Activated naive CD8-positive, alpha-beta T cell treated with anti-CD3 and anti-CD28 coated beads for 36 hours (primary cell): ENCODE data around the gene NUDT8. TPM values are rescaled to one million over a fixed set of nuclear protein-coding genes. Genes with fewer than 3 reads are reported as not detected.

Source experiments
- DNase-seq: peaks from one replicate; pipeline ENCODE4 v3.0.0; 2021
- H3K27ac Mint-ChIP-seq: one replicate; pipeline ENCODE4 v1.8.0; 2022; ENCODE audit warnings: mild to moderate bottlenecking, moderate library complexity, mixed read lengths
- H3K27me3 Mint-ChIP-seq: one replicate; pipeline ENCODE4 v1.8.0; 2022; ENCODE audit warnings: mild to moderate bottlenecking, mixed read lengths
- H3K36me3 Mint-ChIP-seq: one replicate; pipeline ENCODE4 v1.8.0; 2021; ENCODE audit warnings: mild to moderate bottlenecking, mixed read lengths
- H3K4me1 Mint-ChIP-seq: one replicate; pipeline ENCODE4 v1.8.0; 2021; ENCODE audit warnings: mixed read lengths
- H3K4me3 Mint-ChIP-seq: one replicate; pipeline ENCODE4 v1.8.0; 2022; ENCODE audit warnings: mild to moderate bottlenecking, moderate library complexity, mixed read lengths
- H3K9me3 Mint-ChIP-seq: one replicate; pipeline ENCODE4 v1.8.0; 2022; ENCODE audit warnings: mixed read lengths
- total RNA-seq, 2 experiments: library from RNA; stranded (reverse); gene quantifications; one replicate each; pipeline ENCODE4 v1.2.3, GENCODE V29; 2021

Gene NUDT8
- total RNA-seq, 2 experiments from 2014 or later = 30.2 to 31.0 TPM

- Mint-ChIP-seq H3K9me3 (peaks cover 8% of the 10 kb centered on the region), H3K36me3 (peaks cover 43% of the 10 kb centered on the region), H3K27ac (no peak overlapping the region), H3K4me1 (peaks cover 33% of the 10 kb centered on the region), H3K27me3 (peaks cover 3% of the 10 kb centered on the region), H3K4me3 (no peak overlapping the region)
- no peak for DNase-seq
Measured at GRCh38 chr11:67586568-67587250, 43.0 kb downstream of the NUDT8 start.

DNA sequence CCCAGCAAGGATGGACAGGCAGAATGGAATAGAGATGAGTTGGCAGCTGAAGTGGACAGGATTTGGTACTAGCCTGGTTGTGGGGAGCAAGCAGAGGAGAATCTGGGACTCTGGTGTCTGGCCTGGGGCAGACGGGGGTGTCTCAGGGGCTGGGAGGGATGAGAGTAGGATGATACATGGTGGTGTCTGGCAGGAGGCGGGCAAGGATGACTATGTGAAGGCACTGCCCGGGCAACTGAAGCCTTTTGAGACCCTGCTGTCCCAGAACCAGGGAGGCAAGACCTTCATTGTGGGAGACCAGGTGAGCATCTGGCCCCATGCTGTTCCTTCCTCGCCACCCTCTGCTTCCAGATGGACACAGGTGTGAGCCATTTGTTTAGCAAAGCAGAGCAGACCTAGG lies 43.8 kb downstream of the NUDT8 start:
- peak overlapping the region; percentile 86 for H3K4me3 Mint-ChIP-seq
- no peak for DNase-seq
- H3K27me3 Mint-ChIP-seq = peaks cover 8% of the 10 kb centered on the region
- peak overlapping the region; percentile 46 for H3K27ac Mint-ChIP-seq
- peaks cover 33% of the 10 kb centered on the region for H3K4me1 Mint-ChIP-seq
- peaks cover 43% of the 10 kb centered on the region for H3K36me3 Mint-ChIP-seq
- H3K9me3 Mint-ChIP-seq = peaks cover 8% of the 10 kb centered on the region

DNA sequence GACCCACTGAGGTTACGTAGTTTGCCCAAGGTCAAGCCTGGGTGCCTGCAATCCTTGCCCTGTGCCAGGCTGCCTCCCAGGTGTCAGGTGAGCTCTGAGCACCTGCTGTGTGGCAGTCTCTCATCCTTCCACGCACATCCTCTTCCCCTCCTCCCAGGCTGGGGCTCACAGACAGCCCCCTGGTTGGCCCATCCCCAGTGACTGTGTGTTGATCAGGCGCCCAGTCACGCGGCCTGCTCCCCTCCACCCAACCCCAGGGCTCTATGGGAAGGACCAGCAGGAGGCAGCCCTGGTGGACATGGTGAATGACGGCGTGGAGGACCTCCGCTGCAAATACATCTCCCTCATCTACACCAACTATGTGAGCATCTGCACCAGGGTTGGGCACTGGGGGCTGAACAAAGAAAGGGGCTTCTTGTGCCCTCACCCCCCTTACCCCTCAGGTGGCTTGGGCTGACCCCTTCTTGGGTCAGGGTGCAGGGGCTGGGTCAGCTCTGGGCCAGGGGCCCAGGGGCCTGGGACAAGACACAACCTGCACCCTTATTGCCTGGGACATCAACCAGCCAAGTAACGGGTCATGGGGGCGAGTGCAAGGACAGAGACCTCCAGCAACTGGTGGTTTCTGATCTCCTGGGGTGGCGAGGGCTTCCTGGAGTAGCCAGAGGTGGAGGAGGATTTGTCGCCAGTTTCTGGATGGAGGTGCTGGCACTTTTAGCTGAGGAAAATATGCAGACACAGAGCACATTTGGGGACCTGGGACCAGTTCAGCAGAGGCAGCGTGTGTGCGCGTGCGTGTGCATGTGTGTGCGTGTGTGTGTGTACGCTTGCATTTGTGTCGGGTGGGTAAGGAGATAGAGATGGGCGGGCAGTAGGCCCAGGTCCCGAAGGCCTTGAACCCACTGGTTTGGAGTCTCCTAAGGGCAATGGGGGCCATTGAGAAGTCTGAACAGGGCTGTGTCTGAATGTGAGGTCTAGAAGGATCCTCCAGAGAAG lies 44.6 kb downstream of the NUDT8 start:
- Mint-ChIP-seq H3K36me3 (peaks cover 43% of the 10 kb centered on the region), H3K27me3 (peaks cover 13% of the 10 kb centered on the region)
- DNase-seq = no peak

DNA sequence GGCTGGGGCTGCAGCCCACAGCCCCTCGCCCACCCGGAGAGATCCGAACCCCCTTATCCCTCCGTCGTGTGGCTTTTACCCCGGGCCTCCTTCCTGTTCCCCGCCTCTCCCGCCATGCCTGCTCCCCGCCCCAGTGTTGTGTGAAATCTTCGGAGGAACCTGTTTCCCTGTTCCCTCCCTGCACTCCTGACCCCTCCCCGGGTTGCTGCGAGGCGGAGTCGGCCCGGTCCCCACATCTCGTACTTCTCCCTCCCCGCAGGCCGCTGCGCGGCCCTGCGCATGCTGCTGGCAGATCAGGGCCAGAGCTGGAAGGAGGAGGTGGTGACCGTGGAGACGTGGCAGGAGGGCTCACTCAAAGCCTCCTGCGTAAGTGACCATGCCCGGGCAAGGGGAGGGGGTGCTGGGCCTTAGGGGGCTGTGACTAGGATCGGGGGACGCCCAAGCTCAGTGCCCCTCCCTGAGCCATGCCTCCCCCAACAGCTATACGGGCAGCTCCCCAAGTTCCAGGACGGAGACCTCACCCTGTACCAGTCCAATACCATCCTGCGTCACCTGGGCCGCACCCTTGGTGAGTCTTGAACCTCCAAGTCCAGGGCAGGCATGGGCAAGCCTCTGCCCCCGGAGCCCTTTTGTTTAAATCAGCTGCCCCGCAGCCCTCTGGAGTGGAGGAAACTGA lies 45.4 kb downstream of the NUDT8 start:
- DNase-seq = peak; percentile 40
- Mint-ChIP-seq H3K4me1 (peaks cover 40% of the 10 kb centered on the region), H3K4me3 (peak overlapping the region; percentile 86), H3K27ac (peak overlapping the region; percentile 72), H3K9me3 (peaks cover 8% of the 10 kb centered on the region), H3K27me3 (peaks cover 20% of the 10 kb centered on the region), H3K36me3 (peaks cover 43% of the 10 kb centered on the region)

More for the DNA sequence above, 44.6 kb downstream of the NUDT8 start:
- Mint-ChIP-seq H3K27ac (peak overlapping the region; percentile 72), H3K9me3 (peaks cover 8% of the 10 kb centered on the region), H3K4me1 (peaks cover 33% of the 10 kb centered on the region), H3K4me3 (peak overlapping the region; percentile 86)

DNA sequence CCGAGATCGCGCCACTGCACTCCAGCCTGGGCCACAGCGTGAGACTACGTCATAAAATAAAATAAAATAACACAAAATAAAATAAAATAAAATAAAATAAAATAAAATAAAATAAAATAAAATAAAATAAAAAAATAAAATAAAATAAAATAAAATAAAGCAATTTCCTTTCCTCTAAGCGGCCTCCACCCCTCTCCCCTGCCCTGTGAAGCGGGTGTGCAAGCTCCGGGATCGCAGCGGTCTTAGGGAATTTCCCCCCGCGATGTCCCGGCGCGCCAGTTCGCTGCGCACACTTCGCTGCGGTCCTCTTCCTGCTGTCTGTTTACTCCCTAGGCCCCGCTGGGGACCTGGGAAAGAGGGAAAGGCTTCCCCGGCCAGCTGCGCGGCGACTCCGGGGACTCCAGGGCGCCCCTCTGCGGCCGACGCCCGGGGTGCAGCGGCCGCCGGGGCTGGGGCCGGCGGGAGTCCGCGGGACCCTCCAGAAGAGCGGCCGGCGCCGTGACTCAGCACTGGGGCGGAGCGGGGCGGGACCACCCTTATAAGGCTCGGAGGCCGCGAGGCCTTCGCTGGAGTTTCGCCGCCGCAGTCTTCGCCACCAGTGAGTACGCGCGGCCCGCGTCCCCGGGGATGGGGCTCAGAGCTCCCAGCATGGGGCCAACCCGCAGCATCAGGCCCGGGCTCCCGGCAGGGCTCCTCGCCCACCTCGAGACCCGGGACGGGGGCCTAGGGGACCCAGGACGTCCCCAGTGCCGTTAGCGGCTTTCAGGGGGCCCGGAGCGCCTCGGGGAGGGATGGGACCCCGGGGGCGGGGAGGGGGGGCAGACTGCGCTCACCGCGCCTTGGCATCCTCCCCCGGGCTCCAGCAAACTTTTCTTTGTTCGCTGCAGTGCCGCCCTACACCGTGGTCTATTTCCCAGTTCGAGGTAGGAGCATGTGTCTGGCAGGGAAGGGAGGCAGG lies 46.2 kb downstream of the NUDT8 start, which contains the start of gene GSTP1:
Gene GSTP1, plus strand, starts transcription at position 566 of the 958 bp plus-strand sequence. Its CDS starts 32 bp downstream, at position 598.
- Mint-ChIP-seq H3K27me3 (peaks cover 24% of the 10 kb centered on the region), H3K4me3 (peak within 1 kb of the TSS; percentile 88), H3K36me3 (peaks cover 43% of the 10 kb centered on the region), H3K9me3 (peaks cover 8% of the 10 kb centered on the region), H3K4me1 (peaks cover 43% of the 10 kb centered on the region), H3K27ac (peak within 1 kb of the TSS; percentile 86)
- DNase-seq = peak; percentile 89

DNA sequence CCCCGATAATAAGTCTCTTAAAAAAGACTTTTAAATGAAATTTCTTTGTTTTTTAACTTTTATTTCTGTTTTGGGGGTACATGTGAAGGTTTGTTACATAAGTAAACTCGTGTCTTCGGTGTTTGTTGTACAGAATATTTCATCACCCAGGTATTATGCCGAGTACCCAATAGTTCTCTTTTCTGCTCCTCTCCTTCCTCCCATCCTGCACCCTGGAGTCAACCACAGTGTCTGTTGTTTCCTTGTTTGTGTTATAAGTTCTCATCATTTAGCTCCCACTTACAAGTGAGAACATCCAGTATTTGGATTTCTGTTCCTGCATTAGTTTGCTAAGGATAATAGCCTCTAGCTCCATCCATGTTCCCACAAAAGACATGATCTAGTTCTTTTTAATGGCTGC lies 47.7 kb downstream of the NUDT8 start:
- peak overlapping the region; percentile 77 for H3K4me3 Mint-ChIP-seq
- H3K36me3 Mint-ChIP-seq = peaks cover 29% of the 10 kb centered on the region
- no peak overlapping the region for H3K27ac Mint-ChIP-seq
- DNase-seq = no peak
- H3K4me1 Mint-ChIP-seq = peaks cover 39% of the 10 kb centered on the region
- peaks cover 5% of the 10 kb centered on the region for H3K9me3 Mint-ChIP-seq
- peaks cover 33% of the 10 kb centered on the region for H3K27me3 Mint-ChIP-seq

GRCh38 chr11:67581469-67581868 lies 48.3 kb downstream of the NUDT8 start:
- DNase-seq = no peak
- H3K36me3 Mint-ChIP-seq = peaks cover 23% of the 10 kb centered on the region
- H3K4me3 Mint-ChIP-seq = no peak overlapping the region
- H3K4me1 Mint-ChIP-seq = peaks cover 33% of the 10 kb centered on the region
- H3K27ac Mint-ChIP-seq = no peak overlapping the region
- H3K27me3 Mint-ChIP-seq = peaks cover 37% of the 10 kb centered on the region
- no peaks in the 10 kb centered on the region for H3K9me3 Mint-ChIP-seq

GRCh38 chr11:67577951-67578350 lies 51.8 kb downstream of the NUDT8 start:
- H3K36me3 Mint-ChIP-seq = no peaks in the 10 kb centered on the region
- H3K27me3 Mint-ChIP-seq = peaks cover 60% of the 10 kb centered on the region
- no peak overlapping the region for H3K27ac Mint-ChIP-seq
- H3K4me1 Mint-ChIP-seq = peaks cover 19% of the 10 kb centered on the region
- H3K4me3 Mint-ChIP-seq = no peak overlapping the region
- no peak for DNase-seq
- H3K9me3 Mint-ChIP-seq = no peaks in the 10 kb centered on the region

Other genes with a start within 250 kb of the NUDT8 start
- 10 to 100 TPM; 31.2 to 33.7 TPM for gene RAD9A, start 238.0 kb downstream of the NUDT8 start, total RNA-seq
- 100 to 1,000 TPM; 262 to 269 TPM for gene PPP1CA, start 228.1 kb downstream of the NUDT8 start, total RNA-seq
- 100 to 1,000 TPM; 117 to 121 TPM for gene TBC1D10C, start 225.9 kb downstream of the NUDT8 start, total RNA-seq
- gene CARNS1, start 214.3 kb downstream of the NUDT8 start, total RNA-seq = 1 to 10 TPM; 3.1 to 3.7 TPM
- 10 to 100 TPM; 64.9 to 67.7 TPM for gene RPS6KB2, start 201.4 kb downstream of the NUDT8 start, total RNA-seq
- 100 to 1,000 TPM; 110 to 117 TPM for gene PTPRCAP, start 192.3 kb downstream of the NUDT8 start, total RNA-seq
- 100 to 1,000 TPM; 293 to 310 TPM for gene CORO1B, start 186.5 kb downstream of the NUDT8 start, total RNA-seq
- gene GPR152, start 177.2 kb downstream of the NUDT8 start, total RNA-seq = not detected
- under 1 TPM; 0.27 to 0.28 TPM for gene CABP4, start 174.6 kb downstream of the NUDT8 start, total RNA-seq
- 10 to 100 TPM; 43.7 to 45.8 TPM for gene TMEM134, start 160.7 kb downstream of the NUDT8 start, total RNA-seq
- gene AIP, start 146.9 kb downstream of the NUDT8 start, total RNA-seq = 100 to 1,000 TPM; 107 to 112 TPM
- 10 to 100 TPM; 52.7 to 56.4 TPM for gene PITPNM1, start 124.6 kb downstream of the NUDT8 start, total RNA-seq
- 10 to 100 TPM; 49.7 to 50.5 TPM for gene CDK2AP2, start 121.8 kb downstream of the NUDT8 start, total RNA-seq
- gene CABP2, start 106.5 kb downstream of the NUDT8 start, total RNA-seq = not detected
- gene GSTP1, start 46.1 kb downstream of the NUDT8 start, total RNA-seq = 100 to 1,000 TPM; 452 to 465 TPM
- 100 to 1,000 TPM; 317 to 321 TPM for gene NDUFV1, start 23.0 kb downstream of the NUDT8 start, total RNA-seq
- gene TBX10, start 9.8 kb upstream of the NUDT8 start, total RNA-seq = not detected
- under 1 TPM; 0.27 to 0.70 TPM for gene ACY3, start 20.8 kb upstream of the NUDT8 start, total RNA-seq
- not detected for gene ALDH3B2, start 44.7 kb upstream of the NUDT8 start, total RNA-seq